ENCODE data around the gene C6orf58.

DNA sequence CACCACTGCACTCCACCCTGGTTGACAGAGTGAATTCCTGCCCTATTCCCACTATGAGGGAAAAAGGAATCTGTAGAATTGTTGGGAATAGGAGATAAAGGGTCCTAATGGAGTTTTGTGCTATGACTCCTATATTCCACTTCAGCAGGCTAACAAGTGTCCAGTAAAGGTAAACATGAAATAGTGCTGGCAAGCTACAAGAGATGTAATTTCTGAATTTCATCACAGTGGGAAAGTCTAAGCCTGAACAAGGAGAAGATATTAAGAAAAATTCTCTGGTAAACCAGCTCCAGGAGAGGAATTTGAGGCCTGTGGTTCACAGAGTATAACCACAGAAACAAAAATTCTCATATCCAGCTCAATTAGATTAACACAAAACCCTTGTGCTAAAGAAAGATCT lies 10.3 kb upstream of the C6orf58 start:
- no peak for TF ChIP-seq POLR2AphosphoS5 (IDR thresholded peaks at IDR 0.05; ENCODE audit: borderline replicate concordance, low read depth, low read length)
- no peak for TF ChIP-seq EZH2 (IDR thresholded peaks at IDR 0.05)

Measured in SK-N-MC (cell line).